Large intestine (tissue), 12 donors: ENCODE measurements around the gene PTCD1. TPM values are rescaled to one million over a fixed set of nuclear protein-coding genes. Genes with fewer than 3 reads are reported as not detected.

Source experiments
- DNase-seq, 2 donors: peaks; one replicate each; pipeline versions ENCODE4 v3.0.0 to v3.0.0-alpha.2; 2013
- H3K27ac ChIP-seq: one replicate; pipeline ENCODE4 v1.5.1; 2013; ENCODE audit warnings: low read length
- H3K27me3 ChIP-seq: 2 replicates; pipeline ENCODE4 v1.6.1; 2013; ENCODE audit warnings: low read length; ENCODE audit not compliant: control insufficient read depth, insufficient read depth
- H3K36me3 ChIP-seq: 2 replicates; pipeline ENCODE4 v1.6.1; 2013; ENCODE audit warnings: low read length; ENCODE audit not compliant: control insufficient read depth, insufficient read depth
- H3K4me1 ChIP-seq: one replicate; pipeline ENCODE4 v1.6.1; 2013; ENCODE audit warnings: low read length; ENCODE audit not compliant: control insufficient read depth, insufficient read depth
- H3K4me3 ChIP-seq: one replicate; pipeline ENCODE4 v1.5.1; 2013; ENCODE audit warnings: low read length
- H3K9me3 ChIP-seq: one replicate; pipeline ENCODE4 v1.6.1; 2013; ENCODE audit warnings: mild to moderate bottlenecking, low read depth, low read length, moderate library complexity; ENCODE audit not compliant: control insufficient read depth
- WGBS: methylation state at CpG from one replicate; pipeline ENCODE4 v1.1.5; 2013; ENCODE audit warnings: low lambda C conversion rate; ENCODE audit not compliant: insufficient coverage; 5-methylcytosine and 5-hydroxymethylcytosine counted together
- long read RNA-seq, 11 donors: transcript quantifications; one replicate each; lab custom pipeline, GENCODE V29; 2026
- polyA plus RNA-seq: library from polyadenylated mRNA; unstranded; fragments of 120-200 nt; gene quantifications from one replicate; pipeline ENCODE4 v1.2.1, GENCODE V29; 2013

PTCD1 gene
- polyA plus RNA-seq, result 5.9 TPM
- long read RNA-seq, donor 1, full-length matches to known transcripts, result 3 of 3 reads
- long read RNA-seq, donor 1, partial matches to known transcripts, result 0 of 3 reads
- long read RNA-seq, donor 1, other reads (novel, unspliced or antisense), result 0 of 3 reads
- long read RNA-seq, donor 2, full-length matches to known transcripts, result 8 of 8 reads
- long read RNA-seq, donor 2, partial matches to known transcripts, result 0 of 8 reads
- long read RNA-seq, donor 2, other reads (novel, unspliced or antisense), result 0 of 8 reads
- long read RNA-seq, donor 3, full-length matches to known transcripts, result 2 of 2 reads
- long read RNA-seq, donor 3, partial matches to known transcripts, result 0 of 2 reads
- long read RNA-seq, donor 3, other reads (novel, unspliced or antisense), result 0 of 2 reads
- long read RNA-seq, donor 4, result 0 reads
- long read RNA-seq, donor 5, full-length matches to known transcripts, result 1 of 1 reads
- long read RNA-seq, donor 5, partial matches to known transcripts, result 0 of 1 reads
- long read RNA-seq, donor 5, other reads (novel, unspliced or antisense), result 0 of 1 reads
- long read RNA-seq, donor 6, full-length matches to known transcripts, result 2 of 2 reads
- long read RNA-seq, donor 6, partial matches to known transcripts, result 0 of 2 reads
- long read RNA-seq, donor 6, other reads (novel, unspliced or antisense), result 0 of 2 reads
- long read RNA-seq, donor 7, full-length matches to known transcripts, result 2 of 2 reads
- long read RNA-seq, donor 7, partial matches to known transcripts, result 0 of 2 reads
- long read RNA-seq, donor 7, other reads (novel, unspliced or antisense), result 0 of 2 reads
- long read RNA-seq, donor 8, full-length matches to known transcripts, result 1 of 147 reads
- long read RNA-seq, donor 8, partial matches to known transcripts, result 50 of 147 reads
- long read RNA-seq, donor 8, other reads (novel, unspliced or antisense), result 96 of 147 reads
- long read RNA-seq, donor 9, full-length matches to known transcripts, result 2 of 99 reads
- long read RNA-seq, donor 9, partial matches to known transcripts, result 36 of 99 reads
- long read RNA-seq, donor 9, other reads (novel, unspliced or antisense), result 61 of 99 reads
- long read RNA-seq, donor 10, full-length matches to known transcripts, result 4 of 4 reads
- long read RNA-seq, donor 10, partial matches to known transcripts, result 0 of 4 reads
- long read RNA-seq, donor 10, other reads (novel, unspliced or antisense), result 0 of 4 reads
- long read RNA-seq, donor 11, full-length matches to known transcripts, result 2 of 2 reads
- long read RNA-seq, donor 11, partial matches to known transcripts, result 0 of 2 reads
- long read RNA-seq, donor 11, other reads (novel, unspliced or antisense), result 0 of 2 reads

GRCh38 chr7:99438573-99439480 lies at the start of gene PTCD1, which contains the start of gene CPSF4:
PTCD1 (minus strand) TSS chr7:99438798; CDS start chr7:99435242, 3,556 bp downstream.
CPSF4 (plus strand) TSS chr7:99438943; CDS start chr7:99439083, 140 bp downstream.
- Histone ChIP-seq H3K4me1 (peaks cover 15% of the 10 kb centered on the region), H3K27ac (peak within 1 kb of the TSS; percentile 74), H3K36me3 (peaks cover 22% of the 10 kb centered on the region), H3K4me3 (peak within 1 kb of the TSS; percentile 94), H3K27me3 (no peaks in the 10 kb centered on the region), H3K9me3 (no peaks in the 10 kb centered on the region)
- WGBS, result no CpG with 5 or more reads among the region's 89 CpGs
- peak; percentile 96 for DNase-seq

DNA sequence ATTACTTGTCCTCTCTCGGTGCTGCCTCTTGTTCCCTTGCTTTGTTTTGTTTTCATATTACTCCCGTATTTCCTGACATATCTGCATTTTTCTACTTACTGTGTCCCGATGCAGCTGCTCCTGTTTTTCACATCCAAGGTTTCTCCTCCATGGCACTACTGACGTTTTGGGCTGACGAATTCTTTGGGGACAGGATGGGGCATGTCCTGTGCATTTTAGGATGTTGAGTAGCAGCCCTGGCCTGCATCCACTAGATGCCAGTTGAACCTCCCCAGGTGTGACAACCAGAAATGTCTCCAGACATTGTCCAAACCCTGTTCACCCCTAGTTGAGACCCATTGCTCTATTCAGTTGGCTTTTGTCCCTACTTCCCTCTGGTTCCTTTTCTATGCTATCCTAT lies 46.5 kb upstream of the PTCD1 start:
- no peak for DNase-seq
- Histone ChIP-seq H3K9me3 (no peaks in the 10 kb centered on the region), H3K27me3 (no peaks in the 10 kb centered on the region), H3K27ac (no peak overlapping the region), H3K36me3 (peaks cover 27% of the 10 kb centered on the region), H3K4me1 (no peaks in the 10 kb centered on the region), H3K4me3 (no peak overlapping the region)
- 95% methylated on average over 4 of the region's 5 CpGs for WGBS

- H3K27ac ChIP-seq, result no peak overlapping the region
- peaks cover 2% of the 10 kb centered on the region for H3K4me1 ChIP-seq
- H3K9me3 ChIP-seq, result no peaks in the 10 kb centered on the region
- no CpG with 5 or more reads among the region's 15 CpGs for whole genome bisulfite sequencing
- H3K4me3 ChIP-seq, result no peak overlapping the region
- H3K27me3 ChIP-seq, result no peaks in the 10 kb centered on the region
- no peak for DNase-seq
- H3K36me3 ChIP-seq, result peaks cover 35% of the 10 kb centered on the region
Observed at GRCh38 chr7:99478464-99479440, 40.2 kb upstream of the PTCD1 start.

GRCh38 chr7:99476107-99476506 lies 37.5 kb upstream of the PTCD1 start:
- WGBS, result no CpG with 5 or more reads among the region's 5 CpGs
- Histone ChIP-seq H3K9me3 (no peaks in the 10 kb centered on the region), H3K27ac (no peak overlapping the region), H3K36me3 (peaks cover 26% of the 10 kb centered on the region), H3K27me3 (no peaks in the 10 kb centered on the region), H3K4me3 (no peak overlapping the region), H3K4me1 (peaks cover 5% of the 10 kb centered on the region)
- no peak for DNase-seq

- H3K36me3 ChIP-seq, result peaks cover 10% of the 10 kb centered on the region
- H3K4me3 ChIP-seq, result peak overlapping the region; percentile 65
- peak; percentile 44 to 79 for DNase-seq
- peaks cover 5% of the 10 kb centered on the region for H3K4me1 ChIP-seq
- H3K27me3 ChIP-seq, result no peaks in the 10 kb centered on the region
- H3K9me3 ChIP-seq, result peaks cover 3% of the 10 kb centered on the region
- WGBS, result no CpG with 5 or more reads among the region's 7 CpGs
- peak overlapping the region; percentile 56 for H3K27ac ChIP-seq
Observed at GRCh38 chr7:99473315-99473596, 34.7 kb upstream of the PTCD1 start.

DNA sequence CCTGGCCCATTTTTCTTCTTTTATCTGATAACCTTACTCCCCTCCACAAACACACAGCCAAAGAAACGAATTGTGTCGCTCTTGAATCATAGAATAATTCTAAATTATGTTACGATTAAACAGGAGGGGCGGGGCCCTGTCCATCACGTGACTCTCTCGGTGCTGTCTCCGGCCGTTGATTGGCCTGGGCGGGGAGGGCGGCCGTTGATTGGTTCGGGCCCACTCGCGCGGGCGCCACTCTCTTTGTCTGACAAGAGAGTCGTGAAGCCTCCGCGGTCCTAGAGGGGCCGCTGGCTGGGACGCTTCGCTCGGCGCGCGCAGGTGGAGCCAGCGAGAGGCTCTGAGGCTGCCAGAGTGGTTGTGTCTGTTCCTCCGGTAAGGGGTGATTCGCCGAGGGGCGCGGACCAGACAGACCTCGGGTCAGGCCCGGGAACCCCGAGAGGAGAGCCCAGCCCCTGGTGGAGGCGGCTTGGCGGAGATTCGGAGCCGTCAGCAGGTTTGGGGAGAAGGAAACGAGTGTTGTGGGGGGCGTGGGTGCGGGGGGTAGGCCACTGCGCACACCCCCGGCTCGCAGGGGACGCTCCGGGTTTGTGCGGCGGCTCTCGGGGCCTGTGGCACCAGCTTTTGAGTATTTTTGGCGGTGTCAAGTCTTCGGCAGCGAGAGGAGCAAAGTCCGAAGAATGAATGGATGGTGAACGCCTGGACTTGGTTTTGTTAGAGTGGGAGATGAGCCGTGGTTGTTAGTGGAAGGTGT lies 34.1 kb upstream of the PTCD1 start, which contains the start of gene ZNF789:
Gene ZNF789 (plus strand): TSS at position 330 of the 754 bp plus-strand sequence. CDS start 3,567 bp downstream, outside the sequence.
- Histone ChIP-seq H3K27me3 (no peaks in the 10 kb centered on the region), H3K9me3 (peaks cover 3% of the 10 kb centered on the region), H3K27ac (peak within 1 kb of the TSS; percentile 90), H3K4me1 (peaks cover 5% of the 10 kb centered on the region), H3K4me3 (peak within 1 kb of the TSS; percentile 65), H3K36me3 (peaks cover 7% of the 10 kb centered on the region)
- peak; percentile 95 to 98 for DNase-seq
- no CpG with 5 or more reads among the region's 56 CpGs for WGBS

DNA sequence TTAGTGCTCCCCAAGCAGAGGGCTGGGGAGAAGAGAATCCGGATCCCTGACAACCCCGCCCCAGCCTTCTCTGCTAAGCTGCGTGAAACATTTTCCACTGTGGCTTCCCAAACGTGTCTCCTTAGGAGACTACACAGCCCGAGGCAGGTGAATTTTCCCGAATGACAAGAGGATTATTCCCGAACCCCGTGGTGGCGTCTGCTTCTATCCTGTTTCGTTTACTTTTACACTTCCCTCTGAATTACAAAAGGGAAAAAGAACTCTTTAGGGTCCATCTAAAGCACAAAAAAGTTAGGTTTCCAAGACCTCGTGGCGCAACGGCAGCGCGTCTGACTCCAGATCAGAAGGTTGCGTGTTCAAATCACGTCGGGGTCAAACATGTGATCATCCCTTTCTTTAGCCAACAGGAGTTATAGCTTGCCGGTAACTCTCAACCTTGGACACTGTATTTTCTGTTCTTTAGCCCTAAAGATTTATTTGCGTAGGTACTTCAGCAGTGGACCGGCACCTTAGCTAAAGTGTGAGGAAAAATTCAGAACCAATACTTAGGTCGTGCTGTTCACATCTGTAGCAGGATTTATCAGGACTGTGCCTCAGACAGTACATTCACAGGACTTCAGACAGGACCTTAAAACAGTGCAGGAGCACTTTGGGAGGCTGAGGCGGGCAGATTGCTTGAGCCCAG lies 30.9 kb upstream of the PTCD1 start:
- no peak overlapping the region for H3K4me3 ChIP-seq
- H3K36me3 ChIP-seq, result no peaks in the 10 kb centered on the region
- peaks cover 3% of the 10 kb centered on the region for H3K9me3 ChIP-seq
- DNase-seq, result no peak
- H3K4me1 ChIP-seq, result peaks cover 10% of the 10 kb centered on the region
- H3K27ac ChIP-seq, result no peak overlapping the region
- WGBS, result 80% methylated on average over 1 of the region's 23 CpGs
- H3K27me3 ChIP-seq, result no peaks in the 10 kb centered on the region
